GM19035 (cell line): ENCODE data around the gene FOXD4L1.
A peak's percentile ranks its signal among the peaks of the same experiment; 100 is the strongest.
"Not testable (repeated sequence)": the region's sequence is repeated elsewhere in the genome, so short reads cannot be mapped to it uniquely, and the experiment has no call there.

Experiments
- ATAC-seq: cut with Tn5 transposase; IDR thresholded peaks from one replicate; pipeline ENCODE4 v1.9.1; 2021; ENCODE audit not compliant: unreplicated experiment

Gene FOXD4L1

DNA sequence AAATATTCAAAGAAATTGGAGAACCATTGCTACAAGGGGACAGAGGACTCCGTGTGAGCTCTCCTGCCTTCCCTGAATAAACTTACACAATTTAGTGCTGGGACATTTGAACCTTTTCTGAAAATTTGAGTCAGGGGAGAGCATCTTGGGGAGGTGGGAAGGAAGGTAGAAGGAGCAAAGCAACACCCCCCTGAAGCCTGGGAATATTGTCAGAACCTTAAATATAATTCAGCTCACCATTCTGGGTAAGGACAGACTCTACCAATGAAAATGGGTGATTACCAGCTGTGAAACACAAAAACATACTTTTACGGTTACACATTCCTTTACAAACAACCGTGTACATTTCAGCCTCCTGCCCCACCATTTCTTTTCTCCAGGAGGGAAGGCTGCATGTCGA lies at the start of gene FOXD4L1:
Gene FOXD4L1 (plus strand): TSS at position 301 of the 400 bp plus-strand sequence. CDS start 592 bp downstream, outside the sequence.
- not testable (repeated sequence) for ATAC-seq

DNA sequence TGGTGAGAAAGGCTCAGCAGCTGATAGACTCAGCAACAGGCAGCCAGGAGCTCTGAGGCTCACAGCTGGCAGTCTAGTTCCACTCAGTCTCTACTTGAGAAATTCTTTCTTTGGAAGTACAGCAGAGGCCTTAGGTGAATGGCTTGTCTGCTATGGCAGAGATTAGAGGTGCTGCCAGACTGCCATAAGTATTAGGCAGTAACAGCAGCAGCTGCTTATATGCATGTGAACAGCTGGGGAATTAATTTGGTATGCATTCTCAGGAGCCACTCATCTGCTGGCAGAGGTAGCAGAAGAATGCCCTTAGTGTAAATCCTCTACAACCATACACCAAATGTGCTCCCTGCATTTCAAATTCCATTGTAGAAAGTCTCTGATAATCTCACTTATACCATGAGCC lies 32.7 kb upstream of the FOXD4L1 start:
- ATAC-seq, result not testable (repeated sequence)

DNA sequence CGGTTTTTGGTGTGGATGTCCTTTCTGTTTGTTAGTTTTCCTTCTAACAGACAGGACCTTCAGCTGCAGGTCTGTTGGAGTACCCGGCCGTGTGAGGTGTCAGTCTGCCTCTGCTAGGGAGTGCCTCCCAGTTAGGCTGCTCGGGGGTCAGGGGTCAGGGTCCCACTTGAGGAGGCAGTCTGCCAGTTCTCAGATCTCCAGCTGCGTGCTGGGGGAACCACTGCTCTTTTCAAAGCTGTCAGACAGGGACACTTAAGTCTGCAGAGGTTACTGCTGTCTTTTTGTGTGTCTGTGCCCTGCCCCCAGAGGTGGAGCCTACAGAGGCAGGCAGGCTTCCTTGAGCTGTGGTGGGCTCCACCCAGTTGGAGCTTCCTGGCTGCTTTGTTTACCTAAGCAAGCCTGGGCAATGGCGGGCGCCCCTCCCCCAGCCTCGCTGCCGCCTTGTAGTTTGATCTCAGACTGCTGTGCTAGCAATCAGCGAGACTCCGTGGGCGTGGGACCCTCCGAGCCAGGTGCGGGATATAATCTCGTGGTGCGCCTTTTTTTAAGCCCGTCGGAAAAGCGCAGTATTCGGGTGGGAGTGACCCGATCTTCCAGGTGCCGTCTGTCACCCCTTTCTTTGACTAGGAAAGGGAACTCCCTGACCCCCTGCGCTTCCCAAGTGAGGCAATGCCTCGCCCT lies 21.6 kb upstream of the FOXD4L1 start:
- ATAC-seq, result not testable (repeated sequence)

DNA sequence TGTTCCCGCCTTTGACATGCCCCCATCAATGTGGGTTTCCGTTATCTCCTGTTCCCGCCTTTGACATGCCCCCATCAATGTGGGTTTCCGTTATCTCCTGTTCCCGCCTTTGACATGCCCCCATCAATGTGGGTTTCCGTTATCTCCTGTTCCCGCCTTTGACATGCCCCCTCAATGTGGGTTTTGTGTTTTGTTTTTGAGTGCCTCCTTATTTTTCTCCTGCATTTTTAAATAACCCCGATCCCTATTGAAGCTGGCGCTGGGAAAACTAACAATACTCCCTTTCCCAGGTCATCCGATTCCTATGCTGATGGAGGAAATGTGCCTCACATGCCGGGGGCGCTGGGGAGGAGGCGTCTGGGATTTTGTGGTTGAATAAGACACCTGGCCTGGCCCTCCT lies 1.9 kb upstream of the FOXD4L1 start:
- ATAC-seq, result not testable (repeated sequence)

DNA sequence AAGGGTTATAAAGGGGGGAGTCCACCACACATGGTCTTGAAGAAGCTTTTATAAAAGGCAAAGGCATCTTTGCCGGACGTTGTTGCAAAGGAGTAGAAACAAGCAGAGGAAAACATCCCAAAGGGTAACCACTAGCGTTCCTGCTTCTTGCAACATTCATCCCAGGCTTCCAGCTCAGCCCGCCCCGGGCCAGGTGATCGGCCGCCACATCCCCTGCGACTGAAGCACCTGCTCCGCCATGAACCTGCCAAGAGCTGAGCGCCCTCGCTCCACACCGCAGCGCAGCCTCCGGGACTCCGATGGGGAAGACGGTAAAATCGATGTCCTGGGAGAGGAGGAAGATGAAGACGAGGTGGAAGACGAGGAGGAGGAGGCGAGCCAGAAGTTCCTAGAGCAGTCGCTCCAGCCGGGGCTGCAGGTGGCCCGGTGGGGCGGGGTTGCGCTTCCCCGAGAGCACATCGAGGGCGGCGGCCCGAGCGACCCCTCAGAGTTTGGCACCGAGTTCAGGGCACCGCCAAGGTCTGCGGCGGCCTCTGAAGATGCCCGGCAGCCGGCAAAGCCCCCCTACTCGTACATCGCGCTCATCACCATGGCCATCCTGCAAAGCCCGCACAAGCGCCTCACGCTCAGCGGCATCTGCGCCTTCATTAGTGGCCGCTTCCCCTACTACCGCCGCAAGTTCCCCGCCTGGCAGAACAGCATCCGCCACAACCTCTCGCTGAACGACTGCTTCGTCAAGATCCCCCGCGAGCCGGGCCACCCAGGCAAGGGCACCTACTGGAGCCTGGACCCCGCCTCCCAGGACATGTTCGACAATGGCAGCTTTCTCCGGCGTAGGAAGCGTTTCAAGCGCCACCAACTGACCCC lies 787 bp downstream of the FOXD4L1 start:
- ATAC-seq, result not testable (repeated sequence)

DNA sequence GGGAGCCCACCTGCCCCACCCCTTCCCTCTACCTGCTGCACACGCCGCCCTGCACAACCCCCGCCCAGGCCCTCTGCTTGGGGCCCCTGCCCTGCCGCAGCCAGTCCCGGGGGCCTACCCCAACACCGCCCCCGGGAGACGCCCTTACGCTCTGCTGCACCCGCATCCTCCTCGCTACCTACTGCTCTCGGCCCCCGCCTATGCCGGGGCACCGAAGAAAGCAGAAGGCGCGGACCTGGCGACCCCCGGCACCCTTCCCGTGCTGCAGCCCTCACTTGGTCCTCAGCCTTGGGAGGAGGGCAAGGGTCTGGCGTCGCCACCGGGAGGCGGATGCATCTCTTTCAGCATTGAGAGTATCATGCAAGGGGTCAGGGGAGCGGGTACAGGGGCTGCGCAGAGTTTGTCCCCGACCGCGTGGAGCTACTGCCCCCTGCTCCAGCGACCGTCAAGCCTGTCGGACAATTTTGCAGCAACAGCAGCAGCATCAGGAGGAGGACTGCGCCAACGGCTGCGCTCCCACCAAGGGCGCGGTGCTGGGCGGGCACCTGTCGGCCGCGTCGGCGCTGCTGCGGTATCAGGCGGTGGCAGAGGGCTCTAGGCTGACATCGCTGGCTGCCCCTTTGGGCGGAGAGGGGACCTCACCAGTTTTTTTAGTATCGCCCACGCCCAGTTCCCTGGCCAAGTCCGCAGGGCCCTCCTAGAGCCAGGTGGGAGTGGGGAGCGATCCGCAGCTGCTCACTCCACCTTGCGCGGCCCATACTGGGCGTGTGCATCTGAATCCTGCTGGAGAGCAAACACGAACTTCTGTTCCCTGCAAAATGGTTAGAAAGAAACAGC lies 1.6 kb downstream of the FOXD4L1 start:
- ATAC-seq, result not testable (repeated sequence)

DNA sequence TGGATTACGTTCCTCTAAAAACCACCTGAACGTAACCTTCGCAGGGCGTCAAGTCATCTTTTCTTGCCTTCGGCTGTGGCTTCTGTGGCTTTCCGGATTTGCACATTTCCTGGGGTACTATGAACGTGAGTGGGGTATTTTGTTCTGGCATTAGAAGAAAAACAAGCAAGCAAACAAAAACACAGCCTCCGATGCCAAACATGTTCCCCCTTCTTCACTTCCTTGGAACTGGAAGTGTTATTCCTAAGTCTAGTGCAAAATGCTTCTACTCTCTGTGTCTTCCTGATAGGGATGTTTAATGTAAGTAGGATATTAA lies 2.2 kb downstream of the FOXD4L1 start:
- not testable (repeated sequence) for ATAC-seq

DNA sequence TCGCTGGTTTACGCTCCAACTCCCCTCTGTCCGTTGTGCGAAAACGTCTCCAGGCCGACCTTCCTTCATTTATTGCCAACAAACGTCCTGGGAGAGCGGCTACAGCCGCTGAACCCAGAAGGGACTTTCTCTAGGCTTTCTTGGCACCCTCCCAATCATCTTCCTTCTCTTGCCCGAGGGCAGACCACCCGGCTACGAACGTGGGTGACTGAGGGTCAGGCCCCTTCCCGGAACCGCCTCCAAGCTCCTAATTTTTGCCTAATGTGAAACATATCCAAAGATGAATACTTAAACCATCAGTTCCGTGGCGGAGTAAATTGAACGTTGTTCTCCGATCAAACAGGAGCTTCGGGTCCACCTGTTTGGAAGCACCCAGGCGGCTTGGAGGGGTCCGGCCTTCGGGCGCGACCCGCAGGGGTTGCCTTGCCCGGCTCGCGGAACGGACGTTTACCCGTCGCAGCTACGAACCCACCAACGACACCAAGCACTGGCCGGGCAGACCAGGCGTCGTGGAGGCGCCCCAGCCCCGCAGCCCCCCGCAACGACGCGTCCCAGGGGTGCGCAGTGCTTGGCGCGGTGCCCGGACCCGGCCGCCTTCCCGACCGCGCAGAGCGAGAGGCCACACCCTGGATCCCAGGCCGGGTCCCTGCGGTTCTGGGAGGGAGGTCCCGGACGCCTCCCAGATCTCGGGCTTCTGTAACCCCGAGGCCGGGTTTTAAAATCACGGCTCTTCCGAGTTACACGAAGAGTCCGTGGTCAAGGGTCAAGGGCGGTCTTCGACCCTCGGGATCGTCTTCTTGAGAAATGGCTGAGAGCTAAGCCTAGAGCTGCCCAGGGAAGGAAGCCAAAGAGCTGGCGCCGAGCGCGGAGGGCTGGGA lies 4.0 kb downstream of the FOXD4L1 start:
- ATAC-seq, result peak; percentile 29

DNA sequence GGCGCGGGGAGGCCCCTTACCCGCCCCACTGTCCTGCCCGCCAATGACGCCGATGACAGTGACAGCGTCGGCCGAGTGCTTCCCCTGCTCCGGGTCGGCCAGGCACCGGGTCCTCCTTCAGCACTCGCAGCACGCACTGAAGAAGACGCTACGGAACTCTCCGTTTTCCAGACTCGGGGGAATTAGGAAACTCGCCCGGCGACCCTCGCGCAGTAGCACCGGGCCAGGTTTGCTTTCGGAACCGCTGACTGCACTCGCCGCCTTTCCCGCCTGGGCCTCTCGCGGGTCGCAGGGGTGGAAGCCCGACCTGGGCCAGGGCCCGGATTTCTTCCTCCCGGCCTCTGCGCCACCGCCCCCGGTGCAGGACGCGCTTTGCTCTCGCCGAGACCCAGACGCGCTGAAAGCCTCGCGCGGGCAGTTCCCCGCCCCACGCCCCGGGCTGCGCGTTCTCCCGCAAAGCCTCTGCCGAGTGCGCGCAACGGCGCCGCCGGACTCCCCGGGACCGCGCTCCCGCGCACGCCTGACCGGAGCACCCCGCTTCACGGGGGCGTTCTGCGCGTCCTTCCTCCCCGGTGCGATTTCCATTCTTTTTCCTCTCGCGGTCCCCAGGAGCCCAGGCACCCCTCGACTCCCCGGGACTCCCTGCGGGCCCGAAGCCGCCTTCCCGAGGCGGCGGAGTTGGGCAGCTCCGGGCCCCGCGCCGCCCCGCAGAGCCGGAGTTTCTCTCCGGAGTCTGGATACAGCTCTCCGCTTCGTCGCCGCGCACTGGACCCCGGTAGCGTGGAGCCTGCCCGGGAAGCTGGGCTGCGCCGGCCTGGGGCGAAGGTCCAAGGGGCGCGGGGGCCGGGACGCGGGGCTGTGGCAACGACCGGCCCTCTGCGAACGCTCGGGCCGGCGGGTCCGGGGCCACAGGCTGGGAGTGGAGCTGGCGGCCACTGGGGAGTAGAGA lies 4.9 kb downstream of the FOXD4L1 start:
- ATAC-seq, result peak; percentile 73

DNA sequence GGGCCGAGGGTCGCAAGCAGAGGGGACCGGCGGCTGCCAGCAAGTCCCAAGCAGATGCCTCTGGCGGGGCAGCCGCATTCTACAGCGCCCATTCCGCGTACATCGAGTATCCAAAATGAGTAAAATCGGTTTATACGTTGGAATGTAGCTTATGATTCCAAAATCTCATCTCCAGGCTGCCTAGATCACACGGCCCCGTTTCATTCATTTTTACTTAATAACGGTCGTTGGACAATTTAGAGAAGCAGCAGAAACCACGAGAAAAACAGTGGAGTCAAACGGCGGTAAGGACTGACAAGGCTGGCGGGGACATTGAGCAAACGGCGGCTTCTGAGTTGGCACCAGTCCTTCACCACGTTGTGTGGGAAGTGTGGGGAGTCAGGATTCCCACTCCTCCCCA lies 5.6 kb downstream of the FOXD4L1 start:
- ATAC-seq, result not testable (repeated sequence)

DNA sequence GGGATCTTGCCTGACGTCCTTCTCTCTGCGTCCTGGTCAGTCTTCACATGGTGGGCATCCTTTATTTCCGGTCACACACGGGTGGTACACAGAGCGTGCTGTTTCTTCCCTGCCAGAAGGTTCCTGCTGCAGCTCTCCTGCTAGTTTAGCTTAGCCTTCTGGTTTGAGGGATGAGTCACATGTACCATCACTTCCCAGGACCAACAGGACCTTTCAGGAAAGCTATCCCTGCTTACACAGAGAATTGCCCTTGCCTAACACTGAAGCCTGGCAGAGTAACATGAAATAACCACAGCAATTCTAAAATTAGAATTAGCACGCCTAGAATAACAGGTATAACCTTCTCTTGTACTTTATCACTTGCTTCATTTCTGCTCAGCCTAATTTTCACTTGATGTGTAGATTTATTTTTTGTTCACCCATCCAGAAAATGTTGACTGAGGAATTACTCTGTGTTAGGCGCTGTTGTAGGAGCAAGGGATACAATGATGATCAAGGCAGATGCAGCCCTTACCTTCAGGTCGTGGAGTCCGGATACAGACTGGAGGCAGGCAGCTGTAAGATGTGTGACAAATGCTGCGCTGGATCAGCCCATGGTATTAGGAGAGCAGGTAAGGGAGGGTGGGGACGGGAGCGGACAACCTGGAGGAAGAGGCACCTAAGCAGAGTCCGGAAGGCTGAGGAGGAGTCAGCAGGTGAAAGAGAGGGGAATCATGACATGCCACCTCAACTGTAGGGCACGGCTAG lies 9.1 kb downstream of the FOXD4L1 start:
- not testable (repeated sequence) for ATAC-seq

DNA sequence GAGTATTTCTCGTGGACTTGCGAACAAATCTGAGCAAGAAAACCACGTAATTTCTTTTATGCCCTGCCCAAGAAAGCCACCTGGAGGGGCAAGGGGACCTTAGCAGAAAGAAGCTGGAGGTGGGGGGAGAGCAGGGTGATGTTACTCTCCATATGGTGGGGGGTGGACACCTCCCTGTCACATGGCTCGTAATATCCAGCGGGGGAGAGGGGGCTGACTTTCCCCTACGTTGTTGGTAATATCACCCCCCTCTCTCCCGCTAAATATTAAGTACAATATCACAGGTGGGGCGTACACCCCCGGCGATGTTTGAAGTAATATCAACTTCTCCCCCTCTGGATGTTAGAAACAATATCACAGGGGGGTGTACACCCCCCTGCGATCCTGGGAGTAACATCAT lies 9.7 kb downstream of the FOXD4L1 start:
- ATAC-seq, result not testable (repeated sequence)

DNA sequence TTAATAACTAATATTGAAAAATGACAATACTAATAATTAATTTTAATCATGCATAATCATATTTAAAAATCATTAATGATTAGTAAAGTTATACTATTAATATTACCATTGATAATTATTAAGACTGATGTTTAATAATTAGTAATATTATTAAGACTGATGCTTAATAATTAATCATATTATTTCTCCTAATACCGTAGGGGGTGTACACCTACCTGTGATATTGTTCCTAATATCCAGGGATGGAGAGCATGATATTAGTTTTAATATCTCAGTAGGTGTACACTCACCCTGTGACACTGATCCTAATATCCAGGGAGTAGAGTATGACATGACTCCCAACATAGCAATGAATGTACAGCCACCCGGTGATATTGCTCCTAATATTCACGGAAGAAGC lies 12.4 kb downstream of the FOXD4L1 start:
- not testable (repeated sequence) for ATAC-seq

DNA sequence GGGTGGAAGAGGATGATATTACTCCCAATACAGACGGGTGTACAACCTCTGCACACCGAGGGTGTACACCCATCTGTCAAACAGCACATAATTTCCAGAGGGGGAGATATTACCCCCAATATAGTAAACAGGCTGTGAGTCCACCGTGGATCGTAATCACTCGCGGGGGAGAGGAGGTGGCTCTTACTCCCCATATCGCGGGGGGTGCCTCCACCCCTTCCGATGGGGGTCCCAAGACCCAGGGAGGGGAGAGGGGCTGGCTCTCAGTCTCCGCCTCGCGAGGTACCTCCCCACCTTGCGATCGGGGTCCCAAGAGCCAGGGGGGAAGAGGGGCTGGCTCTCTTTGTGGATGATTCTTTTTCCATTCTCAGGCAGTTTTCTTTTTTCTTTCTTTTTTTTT lies 13.4 kb downstream of the FOXD4L1 start:
- ATAC-seq, result not testable (repeated sequence)

DNA sequence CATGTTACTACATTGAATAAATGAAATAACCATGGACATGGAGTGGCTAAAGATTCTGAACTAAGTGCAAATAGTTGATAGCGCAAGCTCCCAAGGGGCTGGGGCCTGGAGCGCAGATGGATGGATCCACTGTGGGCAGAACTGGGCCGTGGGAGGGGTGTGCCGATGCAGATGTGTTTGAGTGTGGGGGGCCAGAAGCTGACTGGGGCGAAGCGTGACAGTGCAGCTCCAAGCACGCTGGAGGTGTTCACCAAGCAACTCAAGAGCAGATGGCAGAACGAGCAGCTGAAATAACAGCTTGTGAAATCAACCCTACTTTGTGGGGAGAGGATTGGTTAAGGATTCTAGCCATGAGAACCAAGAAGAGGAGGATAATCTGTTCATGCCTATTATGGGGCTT lies 17.0 kb downstream of the FOXD4L1 start:
- not testable (repeated sequence) for ATAC-seq

DNA sequence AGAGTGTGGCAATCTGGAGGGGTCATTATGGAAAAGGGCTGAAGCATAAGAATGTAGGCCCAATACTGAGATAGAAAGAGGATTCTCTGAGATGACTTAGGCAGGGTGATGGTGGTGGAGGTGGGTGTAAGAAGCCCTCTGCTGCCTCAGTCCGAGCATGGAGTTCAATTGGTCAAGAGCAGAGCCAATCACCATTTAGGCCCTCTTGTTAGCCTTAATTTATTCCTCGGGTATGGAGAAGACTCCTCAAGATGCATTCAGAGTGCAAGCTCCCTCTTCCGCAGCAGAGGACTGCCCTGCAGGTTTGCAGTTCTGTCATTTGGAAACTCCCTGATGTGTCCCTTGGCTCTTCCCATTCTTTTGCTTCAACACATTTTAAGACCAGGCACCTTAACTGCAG lies 17.5 kb downstream of the FOXD4L1 start:
- ATAC-seq, result not testable (repeated sequence)

DNA sequence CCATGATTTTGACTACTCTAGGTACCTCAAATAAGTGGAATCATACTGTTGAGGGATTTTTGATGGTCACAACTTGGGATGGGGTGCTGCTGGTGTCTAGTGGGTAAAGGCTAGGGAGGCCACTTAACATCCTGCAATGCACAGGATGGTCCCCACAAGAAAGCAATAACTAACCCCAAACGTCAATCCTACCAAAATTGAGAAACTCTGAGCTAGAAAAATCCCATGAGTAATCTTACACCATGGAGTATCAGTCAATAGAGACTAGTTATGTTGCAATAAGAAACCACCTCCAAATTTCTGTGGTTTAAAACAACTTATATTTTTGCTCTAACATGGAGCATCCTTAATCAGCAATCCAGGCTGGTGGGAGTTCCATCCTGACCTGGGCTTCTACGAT lies 18.6 kb downstream of the FOXD4L1 start:
- ATAC-seq, result not testable (repeated sequence)

DNA sequence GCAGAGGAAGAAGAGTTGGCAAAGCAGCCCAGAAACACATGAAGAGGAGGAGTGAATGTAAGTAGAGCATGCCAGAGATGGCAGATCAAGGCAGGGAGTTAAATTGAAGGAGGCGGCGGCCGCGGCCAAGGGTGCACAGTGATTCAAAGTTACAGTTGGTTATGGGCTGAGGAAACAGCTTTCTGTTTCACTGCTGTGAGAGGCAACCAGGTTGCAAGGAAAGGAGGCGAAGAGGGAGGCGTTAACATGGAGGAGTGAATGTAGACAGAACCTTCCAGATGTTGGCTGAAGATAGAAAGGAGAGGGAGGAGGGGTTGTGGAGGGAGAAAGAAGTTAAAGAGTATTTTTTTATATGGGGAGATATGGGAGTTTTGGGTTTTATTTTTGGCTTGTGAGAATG lies 22.4 kb downstream of the FOXD4L1 start:
- ATAC-seq, result not testable (repeated sequence)

DNA sequence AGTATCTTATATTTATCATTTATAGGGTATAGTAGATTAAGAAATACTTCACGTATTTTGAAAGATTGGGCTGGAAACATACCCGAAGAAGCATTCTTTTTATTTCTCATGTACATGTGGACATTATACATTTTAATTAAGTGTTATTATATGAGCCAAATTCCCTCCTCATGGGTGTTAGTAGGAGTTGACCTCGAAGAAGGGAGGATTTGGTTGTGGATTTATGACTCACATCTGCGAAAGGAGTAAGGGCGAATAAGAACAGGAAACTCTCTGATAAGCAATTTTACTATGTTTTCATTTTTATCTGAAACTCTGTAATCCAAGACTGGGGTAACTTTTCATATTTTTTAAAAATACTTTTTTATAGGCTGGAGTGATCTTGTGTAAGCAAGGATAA lies 23.0 kb downstream of the FOXD4L1 start:
- not testable (repeated sequence) for ATAC-seq
